Lung (tissue), 12 donors: ENCODE results near the gene GP1BB. TPM values are rescaled to one million over a fixed set of nuclear protein-coding genes. Genes with fewer than 3 reads are reported as not detected.

Experiments
- ATAC-seq: fragments of 200-7000 bp; cut with Tn5 transposase; one replicate; pipeline ENCODE4 v1.9.1; 2020; ENCODE audit warnings: moderate number of reproducible peaks; ENCODE audit not compliant: insufficient read depth, low FRiP score
- DNase-seq, 3 donors: peaks; one replicate each; pipeline ENCODE4 v3.0.0-alpha.2; 2013 to 2017
- H3K27ac ChIP-seq, 2 donors: one replicate each; pipeline ENCODE4 v1.5.1; 2013; ENCODE audit warnings: mild to moderate bottlenecking in 2 of 2, moderate library complexity in 2 of 2, control low read depth in 1 of 2, inconsistent platforms in 1 of 2, low read depth in 1 of 2, low read length in 1 of 2
- H3K27me3 ChIP-seq, 3 donors: one replicate each; pipeline ENCODE4 v1.5.1; 2013; ENCODE audit warnings: low read length in 2 of 3; ENCODE audit not compliant: control insufficient read depth in 3 of 3, insufficient read depth in 3 of 3
- H3K36me3 ChIP-seq, 4 donors: one replicate each; pipeline ENCODE4 v1.5.1; 2013; ENCODE audit warnings: low read length in 4 of 4, mild to moderate bottlenecking in 1 of 4, moderate library complexity in 1 of 4; ENCODE audit not compliant: control insufficient read depth in 4 of 4, insufficient read depth in 4 of 4
- H3K4me1 ChIP-seq, 5 donors: one replicate each; pipeline ENCODE4 v1.5.1; 2013; ENCODE audit warnings: low read length in 5 of 5, mild to moderate bottlenecking in 2 of 5, moderate library complexity in 1 of 5; ENCODE audit not compliant: control insufficient read depth in 5 of 5, insufficient read depth in 5 of 5
- H3K4me3 ChIP-seq: one replicate; pipeline ENCODE4 v1.5.1; 2013; ENCODE audit warnings: mild to moderate bottlenecking, control low read depth, moderate library complexity
- H3K9ac ChIP-seq, 2 donors: one replicate each; pipeline ENCODE4 v1.5.1; 2013; ENCODE audit warnings: low read length in 2 of 2, control low read depth in 1 of 2; ENCODE audit not compliant: insufficient read depth in 1 of 2
- H3K9me3 ChIP-seq, 4 donors: one replicate each; pipeline ENCODE4 v1.5.1; 2013; ENCODE audit warnings: low read length in 3 of 4, mild to moderate bottlenecking in 1 of 4, moderate library complexity in 1 of 4; ENCODE audit not compliant: control insufficient read depth in 4 of 4, insufficient read depth in 3 of 4
- WGBS, 2 donors: extraction: QIAGEN DNeasy Blood & Tissue Kit; methylation state at CpG; one replicate each; pipeline ENCODE4 v1.1.7; 2013; 5-methylcytosine and 5-hydroxymethylcytosine counted together
- polyA plus RNA-seq, 2 donors: library from polyadenylated mRNA; stranded (reverse); fragments of 200-250 nt; gene quantifications; one replicate each; pipeline ENCODE4 v1.2.1, GENCODE V29; 2013
- total RNA-seq, 2 donors: library from RNA; depleted of rRNA in 1 of 2; stranded (reverse); fragments of >200 nt in 1 of 2; gene quantifications; one replicate each; pipeline ENCODE4 v1.2.1, GENCODE V29; 2014 to 2021
- TF ChIP-seq, protein P1 (sequence below): IDR thresholded peaks from 2 replicates; pipeline ENCODE4 v1.5.1; 2012; ENCODE audit warnings: mild to moderate bottlenecking; ENCODE audit errors: control extremely low read depth, extremely low read depth
- donor health status: control.
- donor health status: control.
- donor health status: Bipolar disorder and iron deficiency.
- donor health status: healthy.
- donor health status: DM: yes; HTN: yes; CAD: no.

Gene GP1BB
- total and polyA plus RNA-seq, 4 donors = 1.9 to 5.5 (median 3.4) TPM

DNA sequence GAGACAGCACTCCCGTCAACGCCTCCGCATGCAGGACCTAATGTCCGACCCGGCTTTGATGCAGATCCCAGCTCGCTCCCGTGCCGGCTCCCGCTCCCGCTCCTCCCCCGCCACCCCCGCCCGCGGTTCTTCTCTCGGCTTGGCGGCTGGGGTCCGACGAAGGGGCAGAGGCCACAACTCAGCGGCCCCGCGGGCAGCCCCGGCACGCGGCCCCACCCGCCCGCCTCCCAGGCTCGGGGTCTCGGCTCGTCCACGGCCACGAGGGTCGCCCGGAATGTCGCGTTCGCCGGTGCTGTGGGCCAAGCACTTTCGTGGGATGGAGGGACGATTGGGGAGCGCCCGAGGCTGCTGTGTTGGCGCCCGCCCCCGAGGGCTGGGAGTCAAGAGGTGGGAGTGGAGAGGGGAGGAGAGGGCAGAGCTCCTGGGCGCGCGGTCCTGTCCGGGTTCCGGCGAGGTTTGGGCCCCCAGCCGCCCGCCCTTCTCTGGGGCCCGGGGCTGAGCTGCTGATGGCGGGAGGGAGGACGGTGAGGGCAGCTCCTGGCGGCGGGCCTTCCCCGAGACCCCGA is 31.9 kb downstream of the GP1BB start:
- Histone ChIP-seq H3K9me3 (no peaks in the 10 kb centered on the region), H3K4me1 (peaks cover 0 to 25% (median 0%) of the 10 kb centered on the region in 5 donors), H3K36me3 (no peaks in the 10 kb centered on the region), H3K9ac (no peak overlapping the region), H3K27ac (no peak overlapping the region), H3K27me3 (peaks cover 3 to 70% (median 51%) of the 10 kb centered on the region in 3 donors), H3K4me3 (no peak overlapping the region)
- DNase-seq (no peak), ATAC-seq (no peak)
- WGBS, 2 donors = 2 to 6% methylated on average over 55 to 59 of the region's 59 CpGs
- TF ChIP-seq, protein P1, sequence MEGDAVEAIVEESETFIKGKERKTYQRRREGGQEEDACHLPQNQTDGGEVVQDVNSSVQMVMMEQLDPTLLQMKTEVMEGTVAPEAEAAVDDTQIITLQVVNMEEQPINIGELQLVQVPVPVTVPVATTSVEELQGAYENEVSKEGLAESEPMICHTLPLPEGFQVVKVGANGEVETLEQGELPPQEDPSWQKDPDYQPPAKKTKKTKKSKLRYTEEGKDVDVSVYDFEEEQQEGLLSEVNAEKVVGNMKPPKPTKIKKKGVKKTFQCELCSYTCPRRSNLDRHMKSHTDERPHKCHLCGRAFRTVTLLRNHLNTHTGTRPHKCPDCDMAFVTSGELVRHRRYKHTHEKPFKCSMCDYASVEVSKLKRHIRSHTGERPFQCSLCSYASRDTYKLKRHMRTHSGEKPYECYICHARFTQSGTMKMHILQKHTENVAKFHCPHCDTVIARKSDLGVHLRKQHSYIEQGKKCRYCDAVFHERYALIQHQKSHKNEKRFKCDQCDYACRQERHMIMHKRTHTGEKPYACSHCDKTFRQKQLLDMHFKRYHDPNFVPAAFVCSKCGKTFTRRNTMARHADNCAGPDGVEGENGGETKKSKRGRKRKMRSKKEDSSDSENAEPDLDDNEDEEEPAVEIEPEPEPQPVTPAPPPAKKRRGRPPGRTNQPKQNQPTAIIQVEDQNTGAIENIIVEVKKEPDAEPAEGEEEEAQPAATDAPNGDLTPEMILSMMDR = no peak

DNA sequence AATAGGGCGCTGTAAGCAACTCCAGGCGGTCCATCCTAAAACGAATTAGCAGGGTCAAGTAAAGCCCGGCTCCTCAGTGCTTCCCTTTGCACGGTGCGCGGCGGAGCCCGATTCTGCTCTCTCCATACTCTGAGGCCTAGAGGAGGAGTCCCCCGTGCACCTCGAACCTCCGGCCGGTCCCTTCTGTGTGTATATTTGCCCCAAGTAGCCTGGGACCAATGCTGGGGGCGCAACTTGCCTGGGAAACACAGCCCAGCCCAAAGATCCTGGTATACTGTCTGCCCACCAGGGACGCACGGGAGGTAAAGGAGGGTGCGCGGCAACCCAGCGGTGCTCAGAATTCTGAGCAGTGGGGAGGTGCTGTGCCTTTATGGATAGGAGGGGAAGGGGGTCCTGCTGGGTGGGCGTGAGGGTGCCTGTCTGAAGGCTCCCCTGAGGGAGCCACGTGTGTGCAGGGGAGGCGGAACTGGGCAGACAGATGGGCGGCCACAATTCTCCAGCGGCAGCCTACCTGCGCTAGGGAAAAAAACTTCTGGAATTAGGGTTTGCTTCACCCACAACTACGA is 32.5 kb downstream of the GP1BB start:
- WGBS, 2 donors = 6 to 11% methylated on average over 26 of the region's 26 CpGs
- ATAC-seq (no peak), DNase-seq (no peak)
- TF ChIP-seq, protein P1 = no peak
- no peaks in the 10 kb centered on the region for H3K9me3 ChIP-seq
- peaks cover 0 to 25% (median 0%) of the 10 kb centered on the region in 5 donors for H3K4me1 ChIP-seq
- no peaks in the 10 kb centered on the region for H3K36me3 ChIP-seq
- peaks cover 3 to 71% (median 52%) of the 10 kb centered on the region in 3 donors for H3K27me3 ChIP-seq
- no peak overlapping the region for H3K4me3 ChIP-seq
- H3K9ac ChIP-seq = no peak overlapping the region
- no peak overlapping the region for H3K27ac ChIP-seq

DNA sequence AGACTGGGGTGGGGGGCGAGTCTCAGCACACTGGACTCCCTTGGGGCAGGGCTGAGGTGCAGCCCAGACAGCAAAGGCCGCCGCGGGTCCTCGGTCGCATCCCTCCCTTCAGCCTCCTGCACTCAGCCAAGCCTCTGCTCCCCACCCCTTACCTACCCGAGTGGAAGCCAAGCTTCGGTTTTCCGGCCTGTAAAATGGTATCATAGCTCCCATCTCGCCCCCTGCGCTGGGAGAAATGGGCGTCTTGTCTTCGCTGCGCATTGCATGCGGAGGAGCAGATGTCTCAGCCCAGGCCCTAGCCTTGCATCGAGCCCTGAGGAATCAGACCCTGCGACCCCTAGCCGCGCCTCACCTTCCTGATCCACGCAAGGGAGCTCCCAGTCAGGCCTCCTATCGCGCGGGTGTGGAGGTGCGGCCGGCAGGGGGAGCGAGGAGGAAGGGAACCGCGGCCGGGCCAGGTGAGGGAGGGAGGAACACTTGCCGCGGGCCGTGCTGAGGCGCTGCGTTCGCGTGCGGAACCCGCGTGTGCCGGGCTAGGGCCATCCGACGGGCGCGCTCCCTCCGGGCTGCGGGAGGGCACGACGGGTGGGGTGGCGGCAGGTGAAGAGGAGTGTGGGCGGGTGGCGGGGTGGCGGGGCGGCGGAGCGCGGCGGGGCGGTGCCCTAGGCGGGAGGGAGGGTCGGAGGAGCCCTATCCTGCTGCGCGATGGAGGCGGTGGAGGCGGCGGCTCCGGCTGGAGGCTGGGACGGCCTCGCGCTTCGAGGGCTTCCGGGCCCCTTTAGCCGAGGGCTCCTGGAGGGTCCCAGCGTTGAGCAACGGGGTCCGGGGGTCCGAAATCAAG is 33.2 kb downstream of the GP1BB start:
- DNase-seq (no peak), ATAC-seq (no peak)
- H3K27me3 ChIP-seq = peaks cover 3 to 71% (median 52%) of the 10 kb centered on the region in 3 donors
- 5% methylated on average over 50 to 76 of the region's 76 CpGs for WGBS, 2 donors
- H3K4me1 ChIP-seq = peaks cover 0 to 22% (median 0%) of the 10 kb centered on the region in 5 donors
- no peak overlapping the region for H3K27ac ChIP-seq
- TF ChIP-seq, protein P1 = peak; percentile 43
- H3K9ac ChIP-seq = no peak overlapping the region
- no peaks in the 10 kb centered on the region for H3K9me3 ChIP-seq
- H3K36me3 ChIP-seq = no peaks in the 10 kb centered on the region
- H3K4me3 ChIP-seq = no peak overlapping the region
